Liver (tissue), 3 donors: ENCODE measurements around the gene RBM3.

Experiments used
- CTCF ChIP-seq: fragments of 150-350 bp; IDR thresholded peaks from 2 replicates; pipeline ENCODE4 v1.5.1; 2017; ENCODE audit warnings: improper control_type of control experiment, low read depth, low read length; ENCODE audit not compliant: missing input control
- FOXA2 ChIP-seq: IDR thresholded peaks from 2 replicates; pipeline ENCODE4 v1.6.1; 2016; ENCODE audit warnings: antibody characterized with exemption
- GABPA ChIP-seq, 2 donors: IDR thresholded peaks in 1 of 2; conservative IDR thresholded peaks in 1 of 2; 2 replicates each; pipeline ENCODE4 v1.6.1; 2016; ENCODE audit warnings: antibody characterized with exemption in 2 of 2, mild to moderate bottlenecking in 1 of 2, moderate library complexity in 1 of 2
- JUND ChIP-seq, 2 donors: IDR thresholded peaks; 2 replicates each; pipeline ENCODE4 v1.6.1; 2016; ENCODE audit warnings: antibody characterized with exemption in 2 of 2
- RAD21 ChIP-seq, 2 donors: IDR thresholded peaks; 2 replicates each; pipeline ENCODE4 v1.6.1; 2016; ENCODE audit warnings: antibody characterized with exemption in 2 of 2, mild to moderate bottlenecking in 2 of 2
- REST ChIP-seq: IDR thresholded peaks from 2 replicates; pipeline ENCODE4 v1.6.1; 2016; ENCODE audit warnings: antibody characterized with exemption, mild to moderate bottlenecking
- YY1 ChIP-seq: IDR thresholded peaks from 2 replicates; pipeline ENCODE4 v1.6.1; 2016; ENCODE audit warnings: antibody characterized with exemption, mild to moderate bottlenecking
- donor health status: healthy.
- donor health status: healthy.

- TF ChIP-seq REST: no peak
- peak in 1 of 2 donors; percentile 59 for TF ChIP-seq GABPA (IDR thresholded peaks at IDR 0.05 in 1 of 2, conservative IDR thresholded peaks at IDR 0.05 in 1 of 2)
- TF ChIP-seq YY1: no peak
- no peak for TF ChIP-seq CTCF
- no peak for TF ChIP-seq RAD21 (IDR thresholded peaks at IDR 0.05)
- TF ChIP-seq JUND (IDR thresholded peaks at IDR 0.05): peak; percentile 65 to 78
- no peak for TF ChIP-seq FOXA2
These were observed 17.0 kb downstream of the RBM3 start for GRCh38 chrX:48591255-48591791.
